ENCODE results near the gene LRRC61. TPM values are rescaled to one million over a fixed set of nuclear protein-coding genes. Genes with fewer than 3 reads are reported as not detected.

The LRRC61 gene
- total RNA-seq, 1 donor = 4.0 TPM

DNA sequence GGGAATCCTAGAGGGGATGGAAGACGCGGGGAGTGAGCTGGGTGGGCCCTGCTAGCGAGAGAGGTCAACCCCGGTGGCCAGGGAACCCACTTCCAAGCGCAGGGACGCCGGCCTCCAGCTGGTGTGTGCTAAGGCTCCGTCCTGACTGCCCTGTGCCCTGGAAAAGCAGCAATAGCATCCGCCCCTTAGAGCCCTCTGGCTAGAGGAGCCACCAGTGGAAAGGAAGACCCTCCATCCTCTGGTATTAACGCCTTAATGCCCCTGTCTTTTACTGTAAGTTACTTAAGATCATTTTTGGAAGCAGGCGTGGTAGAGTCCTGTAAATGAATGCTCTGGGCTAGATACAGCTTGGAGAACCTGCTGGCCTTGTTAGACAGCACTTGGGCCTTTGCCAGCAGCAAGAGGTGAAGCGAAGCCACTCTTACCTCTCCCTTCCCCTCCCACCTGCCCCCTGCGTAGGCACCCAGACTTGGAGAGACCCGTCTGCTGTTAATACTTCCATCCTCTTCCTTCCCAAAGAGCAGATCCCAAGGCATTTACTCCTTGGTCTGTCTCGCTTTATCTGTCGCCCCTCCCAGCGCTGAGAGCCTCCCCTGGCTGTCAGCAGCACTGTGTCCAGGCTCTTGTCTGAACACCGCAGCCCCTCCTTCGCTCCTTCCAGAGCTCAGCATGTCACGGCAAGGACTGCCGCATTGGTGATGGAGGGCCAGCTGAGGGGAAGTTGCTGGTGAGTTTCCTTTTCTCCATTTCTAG, 50.1 kb downstream of the LRRC61 start:
- H3K36me3 ChIP-seq (ENCODE audit: insufficient read depth, low read length) = peaks cover 28% of the 10 kb centered on the region
- peaks cover 51% of the 10 kb centered on the region for H3K79me2 ChIP-seq (ENCODE audit: insufficient read depth, low read length)
- H2AFZ ChIP-seq (ENCODE audit: low read length) = no peak overlapping the region
- no peak overlapping the region for H3K4me2 ChIP-seq (ENCODE audit: insufficient read depth, low read length)
- H4K20me1 ChIP-seq (ENCODE audit: insufficient read depth, low read length) = peaks cover 27% of the 10 kb centered on the region
- H3K4me1 ChIP-seq (ENCODE audit: insufficient read depth, low read length) = peaks cover 25% of the 10 kb centered on the region
- peak; percentile 57 for DNase-seq (ENCODE audit: insufficient read length, low spot score, missing footprints)
- H3K27me3 ChIP-seq (ENCODE audit: insufficient read depth, low read length) = no peaks in the 10 kb centered on the region
- TF ChIP-seq, protein P1, sequence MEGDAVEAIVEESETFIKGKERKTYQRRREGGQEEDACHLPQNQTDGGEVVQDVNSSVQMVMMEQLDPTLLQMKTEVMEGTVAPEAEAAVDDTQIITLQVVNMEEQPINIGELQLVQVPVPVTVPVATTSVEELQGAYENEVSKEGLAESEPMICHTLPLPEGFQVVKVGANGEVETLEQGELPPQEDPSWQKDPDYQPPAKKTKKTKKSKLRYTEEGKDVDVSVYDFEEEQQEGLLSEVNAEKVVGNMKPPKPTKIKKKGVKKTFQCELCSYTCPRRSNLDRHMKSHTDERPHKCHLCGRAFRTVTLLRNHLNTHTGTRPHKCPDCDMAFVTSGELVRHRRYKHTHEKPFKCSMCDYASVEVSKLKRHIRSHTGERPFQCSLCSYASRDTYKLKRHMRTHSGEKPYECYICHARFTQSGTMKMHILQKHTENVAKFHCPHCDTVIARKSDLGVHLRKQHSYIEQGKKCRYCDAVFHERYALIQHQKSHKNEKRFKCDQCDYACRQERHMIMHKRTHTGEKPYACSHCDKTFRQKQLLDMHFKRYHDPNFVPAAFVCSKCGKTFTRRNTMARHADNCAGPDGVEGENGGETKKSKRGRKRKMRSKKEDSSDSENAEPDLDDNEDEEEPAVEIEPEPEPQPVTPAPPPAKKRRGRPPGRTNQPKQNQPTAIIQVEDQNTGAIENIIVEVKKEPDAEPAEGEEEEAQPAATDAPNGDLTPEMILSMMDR (IDR thresholded peaks at IDR 0.05; ENCODE audit: extremely low read depth, low read depth, low read length) = no peak
- no peaks in the 10 kb centered on the region for H3K9me3 ChIP-seq (ENCODE audit: low read depth, low read length)
- H3K27ac ChIP-seq (ENCODE audit: low read depth, low read length) = no peak overlapping the region
- no peak overlapping the region for H3K4me3 ChIP-seq (ENCODE audit: insufficient read depth, low read length)

DNA sequence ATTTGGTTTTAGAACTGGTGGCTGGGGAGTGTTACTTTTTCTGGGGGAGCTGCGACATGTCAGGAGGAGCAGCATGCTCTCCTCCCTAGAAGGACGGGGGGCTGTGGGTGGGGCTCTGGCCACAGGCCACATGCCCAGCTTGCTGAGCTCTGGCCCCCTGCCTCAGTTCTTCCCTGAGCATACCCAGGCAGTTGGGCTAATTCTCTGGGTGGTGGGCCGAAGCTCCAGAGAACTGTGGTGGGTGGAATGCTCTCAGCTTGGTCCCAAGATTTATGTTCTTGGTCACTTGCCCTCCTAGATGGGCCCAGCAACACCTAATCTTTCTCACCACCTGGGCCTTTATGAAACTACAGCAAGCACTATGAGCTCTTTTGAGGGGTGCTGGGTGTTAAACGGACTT, 50.9 kb downstream of the LRRC61 start:
- Histone ChIP-seq H3K4me1 (ENCODE audit: insufficient read depth, low read length) (peaks cover 30% of the 10 kb centered on the region), H3K79me2 (ENCODE audit: insufficient read depth, low read length) (peaks cover 49% of the 10 kb centered on the region), H3K4me2 (ENCODE audit: insufficient read depth, low read length) (no peak overlapping the region), H2AFZ (ENCODE audit: low read length) (no peak overlapping the region), H3K27me3 (ENCODE audit: insufficient read depth, low read length) (no peaks in the 10 kb centered on the region), H3K27ac (ENCODE audit: low read depth, low read length) (no peak overlapping the region), H3K9me3 (ENCODE audit: low read depth, low read length) (no peaks in the 10 kb centered on the region), H3K36me3 (ENCODE audit: insufficient read depth, low read length) (peaks cover 28% of the 10 kb centered on the region), H4K20me1 (ENCODE audit: insufficient read depth, low read length) (peaks cover 27% of the 10 kb centered on the region), H3K4me3 (ENCODE audit: insufficient read depth, low read length) (no peak overlapping the region)
- DNase-seq (ENCODE audit: insufficient read length, low spot score, missing footprints) = peak; percentile 14
- TF ChIP-seq, protein P1 (IDR thresholded peaks at IDR 0.05; ENCODE audit: extremely low read depth, low read depth, low read length) = no peak

DNA sequence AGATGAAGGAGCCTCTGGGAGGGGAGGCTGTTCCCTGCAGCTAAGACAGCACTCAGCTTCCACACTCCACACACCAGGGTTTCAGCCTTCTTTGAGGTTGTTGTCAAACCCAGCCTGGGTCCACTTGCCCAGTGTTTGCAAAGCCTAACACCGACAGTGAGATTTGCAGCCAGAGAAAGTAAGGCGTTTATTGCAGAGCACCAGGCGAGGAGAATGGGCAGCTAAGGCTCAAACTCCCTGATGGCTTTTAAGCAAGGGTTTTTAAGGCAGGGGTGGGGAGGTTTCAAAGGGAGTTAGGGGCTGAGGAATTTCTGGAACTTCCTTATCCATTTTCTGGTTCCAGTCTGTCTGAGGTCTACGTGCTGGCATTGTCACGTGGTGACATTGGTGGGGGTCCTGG, 51.3 kb downstream of the LRRC61 start:
- no peaks in the 10 kb centered on the region for H3K27me3 ChIP-seq (ENCODE audit: insufficient read depth, low read length)
- no peak overlapping the region for H3K4me2 ChIP-seq (ENCODE audit: insufficient read depth, low read length)

More for the DNA sequence above, 51.3 kb downstream of the LRRC61 start:
- no peak overlapping the region for H2AFZ ChIP-seq (ENCODE audit: low read length)
- H3K4me1 ChIP-seq (ENCODE audit: insufficient read depth, low read length) = peaks cover 27% of the 10 kb centered on the region
- H3K27ac ChIP-seq (ENCODE audit: low read depth, low read length) = no peak overlapping the region
- peaks cover 24% of the 10 kb centered on the region for H4K20me1 ChIP-seq (ENCODE audit: insufficient read depth, low read length)
- H3K36me3 ChIP-seq (ENCODE audit: insufficient read depth, low read length) = peaks cover 28% of the 10 kb centered on the region
- no peaks in the 10 kb centered on the region for H3K9me3 ChIP-seq (ENCODE audit: low read depth, low read length)
- TF ChIP-seq, protein P1 (IDR thresholded peaks at IDR 0.05; ENCODE audit: extremely low read depth, low read depth, low read length) = no peak
- peak; percentile 50 for DNase-seq (ENCODE audit: insufficient read length, low spot score, missing footprints)
- H3K79me2 ChIP-seq (ENCODE audit: insufficient read depth, low read length) = peaks cover 45% of the 10 kb centered on the region
- H3K4me3 ChIP-seq (ENCODE audit: insufficient read depth, low read length) = no peak overlapping the region

All from osteoblast (primary cell).